HPDE6-E6E7 (cell line): ENCODE measurements around the gene SECTM1.

Source experiments
- DNase-seq: peaks from one replicate; pipeline ENCODE4 v3.0.0; 2011; ENCODE audit warnings: missing footprints; ENCODE audit errors: extremely low spot score

SECTM1 gene

GRCh38 chr17:82328141-82328993 lies 5.2 kb downstream of the SECTM1 start:
- no peak for DNase-seq

- DNase-seq: no peak
Observed at GRCh38 chr17:82327757-82328140, 5.8 kb downstream of the SECTM1 start.

- DNase-seq: no peak
Observed at GRCh38 chr17:82327289-82327688, 6.3 kb downstream of the SECTM1 start.

GRCh38 chr17:82325286-82326180 lies 8.0 kb downstream of the SECTM1 start:
- DNase-seq: no peak

- no peak for DNase-seq
Observed at GRCh38 chr17:82324566-82325285, 8.8 kb downstream of the SECTM1 start.

- no peak for DNase-seq
Observed at GRCh38 chr17:82323514-82324234, 9.9 kb downstream of the SECTM1 start.

GRCh38 chr17:82322526-82323453 lies 10.8 kb downstream of the SECTM1 start:
- no peak for DNase-seq

GRCh38 chr17:82321947-82322466 lies 11.6 kb downstream of the SECTM1 start:
- no peak for DNase-seq

- no peak for DNase-seq
Observed at GRCh38 chr17:82320956-82321927, 12.3 kb downstream of the SECTM1 start.

- no peak for DNase-seq
Observed at GRCh38 chr17:82320140-82320840, 13.3 kb downstream of the SECTM1 start.

- DNase-seq: no peak
Observed at GRCh38 chr17:82319619-82320062, 13.9 kb downstream of the SECTM1 start.

GRCh38 chr17:82318772-82319606 lies 14.6 kb downstream of the SECTM1 start:
- DNase-seq: no peak

- DNase-seq: no peak
Observed at GRCh38 chr17:82318169-82318498, 15.4 kb downstream of the SECTM1 start.

GRCh38 chr17:82317394-82318168 lies 16.0 kb downstream of the SECTM1 start, which contains the start of gene CD7:
Gene CD7, minus strand, starts transcription at chr17:82317608. Its CDS starts 113 bp downstream, at chr17:82317495.
- no peak for DNase-seq

- DNase-seq: no peak
Observed at GRCh38 chr17:82316651-82317393, 16.7 kb downstream of the SECTM1 start.
